Subcutaneous adipose tissue (tissue), 4 donors: ENCODE measurements around the gene DDX43. TPM values are rescaled to one million over a fixed set of nuclear protein-coding genes. Genes with fewer than 3 reads are reported as not detected.

Experiments
- total RNA-seq, 4 donors: library from RNA; depleted of rRNA; stranded (reverse); fragments of >200 nt; gene quantifications; one replicate each; pipeline ENCODE4 v1.1.0, GENCODE V29; 2016
- TF ChIP-seq, protein P1 (sequence below): fragments of 450-650 bp; IDR thresholded peaks from one replicate; pipeline ENCODE4 v1.5.1; 2016; ENCODE audit warnings: low read depth, mild to moderate bottlenecking, control low read depth, antibody characterized with exemption, moderate library complexity

The DDX43 gene
- total RNA-seq, 4 donors from 2014 or later: 0.98 to 3.2 (median 2.2) TPM

DNA sequence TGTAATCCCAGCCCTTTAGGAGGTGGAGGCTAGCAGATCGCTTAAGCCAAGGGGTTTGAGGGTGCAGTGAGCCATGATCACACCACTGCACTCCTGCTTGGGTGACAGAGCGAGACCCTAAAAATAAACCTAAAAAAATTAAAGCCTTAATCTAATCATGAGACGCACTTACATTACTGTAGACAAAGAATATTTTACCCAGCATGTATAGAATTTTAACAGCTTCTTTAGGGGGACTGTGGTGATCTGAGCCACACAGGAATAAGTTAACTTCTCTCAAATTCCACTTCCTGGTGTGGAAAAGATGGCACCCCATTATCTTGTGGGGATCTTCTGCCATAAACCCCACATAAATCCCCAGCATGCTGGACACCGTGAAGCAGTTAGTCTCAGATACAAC, 22.6 kb upstream of the DDX43 start:
- TF ChIP-seq, protein P1, sequence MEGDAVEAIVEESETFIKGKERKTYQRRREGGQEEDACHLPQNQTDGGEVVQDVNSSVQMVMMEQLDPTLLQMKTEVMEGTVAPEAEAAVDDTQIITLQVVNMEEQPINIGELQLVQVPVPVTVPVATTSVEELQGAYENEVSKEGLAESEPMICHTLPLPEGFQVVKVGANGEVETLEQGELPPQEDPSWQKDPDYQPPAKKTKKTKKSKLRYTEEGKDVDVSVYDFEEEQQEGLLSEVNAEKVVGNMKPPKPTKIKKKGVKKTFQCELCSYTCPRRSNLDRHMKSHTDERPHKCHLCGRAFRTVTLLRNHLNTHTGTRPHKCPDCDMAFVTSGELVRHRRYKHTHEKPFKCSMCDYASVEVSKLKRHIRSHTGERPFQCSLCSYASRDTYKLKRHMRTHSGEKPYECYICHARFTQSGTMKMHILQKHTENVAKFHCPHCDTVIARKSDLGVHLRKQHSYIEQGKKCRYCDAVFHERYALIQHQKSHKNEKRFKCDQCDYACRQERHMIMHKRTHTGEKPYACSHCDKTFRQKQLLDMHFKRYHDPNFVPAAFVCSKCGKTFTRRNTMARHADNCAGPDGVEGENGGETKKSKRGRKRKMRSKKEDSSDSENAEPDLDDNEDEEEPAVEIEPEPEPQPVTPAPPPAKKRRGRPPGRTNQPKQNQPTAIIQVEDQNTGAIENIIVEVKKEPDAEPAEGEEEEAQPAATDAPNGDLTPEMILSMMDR: no peak

DNA sequence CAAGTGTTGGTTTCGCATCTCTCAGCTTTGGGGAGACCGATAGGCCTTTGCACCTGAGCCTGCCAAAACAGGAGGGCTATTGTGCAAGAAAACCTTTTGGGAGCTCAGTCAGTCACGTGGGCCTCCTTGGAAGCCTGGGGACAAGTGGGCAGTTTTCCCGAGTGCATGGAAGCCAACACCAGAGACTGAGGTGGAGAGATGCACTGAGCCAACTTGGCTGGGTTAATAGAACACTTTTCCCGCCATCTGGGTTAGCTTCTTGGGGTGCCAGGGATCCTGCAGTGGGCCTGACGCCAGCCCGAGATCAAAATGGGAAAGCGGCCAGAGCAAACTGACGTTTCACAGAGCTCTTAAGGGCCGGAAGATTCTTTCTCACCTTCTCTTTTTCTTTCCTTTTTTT, 22.1 kb upstream of the DDX43 start:
- TF ChIP-seq, protein P1: no peak

DNA sequence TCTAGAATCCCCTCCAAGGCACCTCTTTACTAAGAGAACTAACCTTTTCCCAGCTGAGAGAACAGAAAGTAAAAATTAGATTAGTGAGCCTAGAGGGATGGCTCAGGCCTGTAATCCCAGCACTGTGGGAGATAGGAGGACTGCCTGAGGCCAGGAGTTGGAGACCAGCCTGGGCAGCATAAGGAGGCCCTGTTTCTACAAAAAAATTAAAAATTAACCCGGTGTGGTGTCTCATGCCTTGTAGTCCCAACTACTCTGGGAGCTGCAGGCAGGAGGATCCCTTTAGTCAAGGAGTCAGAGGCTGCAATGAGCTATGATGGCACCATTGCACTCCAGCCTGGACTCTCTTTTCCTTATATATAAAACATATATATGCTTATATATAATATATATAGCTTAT, 19.4 kb upstream of the DDX43 start:
- TF ChIP-seq, protein P1: no peak

DNA sequence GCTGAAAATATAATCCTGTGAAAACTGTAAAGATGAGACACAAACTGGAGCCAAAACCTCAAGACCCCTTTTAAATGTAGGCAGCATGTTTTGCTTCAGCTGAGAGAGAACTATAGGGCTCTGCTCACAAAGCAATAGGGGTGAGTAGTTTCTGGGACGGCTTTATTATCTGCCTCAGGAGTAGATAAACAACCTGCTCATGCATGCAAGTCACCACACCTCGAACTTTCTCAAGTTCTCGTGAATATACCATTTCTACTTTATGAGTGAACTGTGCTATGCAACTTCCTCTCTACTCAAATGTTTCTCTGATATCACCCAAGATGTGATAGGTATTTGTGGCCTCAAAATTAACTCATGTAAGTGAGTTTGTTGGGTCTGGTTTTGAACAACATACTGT, 17.4 kb upstream of the DDX43 start:
- TF ChIP-seq, protein P1: no peak

DNA sequence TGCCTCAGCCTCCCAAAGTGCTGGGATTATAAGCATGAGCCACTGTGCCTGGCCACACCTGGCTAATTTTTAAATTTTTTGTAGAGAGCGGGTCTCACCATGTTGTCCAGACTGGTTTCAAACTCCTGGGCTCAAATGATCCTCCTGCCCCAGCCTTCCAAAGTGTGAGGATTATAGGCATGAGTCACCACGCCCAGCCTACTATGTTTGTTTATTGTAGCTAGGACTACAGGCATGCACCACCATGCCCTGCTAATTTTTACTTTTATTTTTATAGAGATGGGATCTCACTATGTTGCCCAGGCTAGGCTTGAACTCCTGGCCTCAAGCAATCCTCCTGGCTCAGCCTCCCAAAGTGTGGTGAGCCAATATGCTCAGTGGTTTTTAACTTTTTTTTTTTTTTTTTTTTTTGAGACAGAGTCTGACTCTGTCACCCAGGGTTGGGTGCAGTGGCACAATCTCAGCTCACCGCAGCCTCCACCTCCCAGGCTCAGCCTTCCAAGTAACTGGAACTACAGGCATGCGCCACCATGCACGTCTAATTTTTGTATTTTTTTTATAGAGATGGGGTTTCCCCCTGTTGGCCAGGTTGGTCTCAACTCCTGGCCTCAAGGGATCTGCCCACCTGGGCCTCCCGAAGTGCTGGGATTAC, 12.0 kb upstream of the DDX43 start:
- TF ChIP-seq, protein P1: no peak

DNA sequence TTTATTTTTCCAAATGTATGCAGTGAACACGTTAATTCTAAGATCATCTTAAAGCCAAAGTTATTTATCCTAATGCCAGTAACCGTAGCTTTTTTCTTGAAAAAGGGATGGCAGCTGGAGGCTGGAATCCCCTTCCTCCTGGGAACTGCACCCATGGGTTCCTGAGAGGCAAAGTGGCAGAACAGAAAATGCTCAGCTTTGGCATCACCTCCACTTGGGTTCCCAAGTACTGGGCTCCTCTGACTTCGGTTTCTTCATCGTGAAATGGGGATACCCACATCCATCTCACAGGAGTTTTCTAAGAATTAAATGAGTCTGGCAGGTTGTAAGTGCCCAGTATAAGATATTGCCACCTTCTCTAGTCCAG, 6.2 kb upstream of the DDX43 start:
- TF ChIP-seq, protein P1: no peak

DNA sequence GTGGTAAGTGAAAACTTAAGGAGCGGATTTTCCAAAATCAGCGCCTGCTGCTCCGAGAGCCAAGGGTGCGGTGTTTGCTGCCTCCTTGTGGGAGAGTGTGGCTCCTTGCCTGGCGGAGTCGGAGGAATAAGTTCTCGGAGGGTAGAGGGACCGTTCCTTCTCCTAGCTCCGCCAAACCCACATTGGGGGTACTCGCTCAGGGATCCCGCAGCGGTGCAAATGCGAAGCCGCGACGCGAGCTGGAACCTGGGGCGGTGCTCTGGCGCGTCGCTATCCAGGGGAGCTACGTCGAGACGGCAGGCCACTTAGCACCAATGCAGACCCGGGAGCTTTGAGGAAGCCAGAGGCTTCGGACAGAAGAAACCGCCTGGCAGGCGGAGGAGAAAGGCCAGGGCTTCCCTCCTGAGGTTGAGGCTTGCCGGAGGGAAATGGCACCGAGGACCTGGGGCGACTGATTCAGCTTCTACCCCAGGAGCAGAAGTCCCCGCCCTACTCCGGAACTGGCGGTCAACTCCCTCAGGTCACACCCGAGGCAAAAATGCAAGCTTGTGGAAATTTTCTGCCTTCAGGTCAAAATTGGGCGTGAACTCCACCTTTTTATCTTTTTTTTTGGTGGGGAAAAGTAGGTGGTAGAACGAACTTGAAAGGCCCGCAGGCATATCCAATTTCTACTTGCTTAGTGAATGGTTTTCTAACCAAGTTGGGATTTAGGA, 5.7 kb upstream of the DDX43 start:
- TF ChIP-seq, protein P1: no peak
